Measurements from ENCODE around the gene TPD52L2.

Gene TPD52L2

GRCh38 chr20:63828545-63828944 is 36.5 kb upstream of the TPD52L2 start:
- Histone ChIP-seq H3K9ac (ENCODE audit: low read length) (no peak overlapping the region), H3K4me3 (ENCODE audit: low read depth, low read length, poor library complexity, severe bottlenecking) (no peak overlapping the region), H3K27ac (ENCODE audit: low read depth, low read length, poor library complexity, severe bottlenecking) (no peak overlapping the region), H3K36me3 (ENCODE audit: insufficient read depth, low read length) (no peaks in the 10 kb centered on the region), H3K4me2 (ENCODE audit: low read length) (no peak overlapping the region), H3K9me3 (ENCODE audit: low read length) (no peaks in the 10 kb centered on the region), H3F3A (ENCODE audit: insufficient read depth, low read length) (no peaks in the 10 kb centered on the region), H3K79me2 (ENCODE audit: insufficient read depth, low read length) (no peaks in the 10 kb centered on the region), H3K27me3 (ENCODE audit: insufficient read depth, low read length) (peaks cover 12% of the 10 kb centered on the region), H3K4me1 (ENCODE audit: insufficient read depth, low read length, severe bottlenecking) (peaks cover 5% of the 10 kb centered on the region), H3K9me2 (ENCODE audit: low read depth, low read length) (no peaks in the 10 kb centered on the region), H4K20me1 (ENCODE audit: insufficient read depth, low read length) (no peaks in the 10 kb centered on the region), H2AFZ (ENCODE audit: low read length) (no peak overlapping the region)
- TF ChIP-seq CTCF (IDR thresholded peaks at IDR 0.05; ENCODE audit: low read length) = no peak
- TF ChIP-seq EZH2 (IDR thresholded peaks at IDR 0.05; ENCODE audit: borderline replicate concordance, low read length) = no peak

DNA sequence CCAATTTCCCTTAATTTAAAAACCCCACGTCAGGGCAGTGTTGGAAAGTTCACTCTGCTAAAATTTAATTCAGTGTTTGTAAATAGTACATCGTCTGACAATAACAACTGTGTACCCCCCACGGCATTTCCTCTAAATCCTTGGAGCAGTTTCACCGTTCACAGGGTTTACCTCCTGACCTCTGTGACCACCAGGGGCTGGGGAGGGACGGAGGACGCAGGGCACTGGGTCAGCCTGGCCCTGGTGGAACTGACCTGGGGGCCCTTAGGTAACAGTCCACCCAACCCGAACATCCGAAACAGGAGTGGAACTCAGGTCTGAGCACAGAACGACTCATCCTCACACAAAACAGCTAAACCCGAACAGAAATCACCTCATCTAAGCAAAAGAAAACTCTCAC is 36.1 kb upstream of the TPD52L2 start:
- Histone ChIP-seq H2AFZ (ENCODE audit: low read length) (no peak overlapping the region), H3K27ac (ENCODE audit: low read depth, low read length, poor library complexity, severe bottlenecking) (no peak overlapping the region), H3K9me2 (ENCODE audit: low read depth, low read length) (no peaks in the 10 kb centered on the region), H3K4me1 (ENCODE audit: insufficient read depth, low read length, severe bottlenecking) (peaks cover 5% of the 10 kb centered on the region), H3K9me3 (ENCODE audit: low read length) (no peaks in the 10 kb centered on the region), H3F3A (ENCODE audit: insufficient read depth, low read length) (no peaks in the 10 kb centered on the region), H3K9ac (ENCODE audit: low read length) (no peak overlapping the region), H3K36me3 (ENCODE audit: insufficient read depth, low read length) (no peaks in the 10 kb centered on the region), H4K20me1 (ENCODE audit: insufficient read depth, low read length) (no peaks in the 10 kb centered on the region), H3K79me2 (ENCODE audit: insufficient read depth, low read length) (no peaks in the 10 kb centered on the region), H3K27me3 (ENCODE audit: insufficient read depth, low read length) (peaks cover 12% of the 10 kb centered on the region), H3K4me3 (ENCODE audit: low read depth, low read length, poor library complexity, severe bottlenecking) (no peak overlapping the region), H3K4me2 (ENCODE audit: low read length) (no peak overlapping the region)
- TF ChIP-seq CTCF (IDR thresholded peaks at IDR 0.05; ENCODE audit: low read length) = no peak
- no peak for TF ChIP-seq EZH2 (IDR thresholded peaks at IDR 0.05; ENCODE audit: borderline replicate concordance, low read length)

DNA sequence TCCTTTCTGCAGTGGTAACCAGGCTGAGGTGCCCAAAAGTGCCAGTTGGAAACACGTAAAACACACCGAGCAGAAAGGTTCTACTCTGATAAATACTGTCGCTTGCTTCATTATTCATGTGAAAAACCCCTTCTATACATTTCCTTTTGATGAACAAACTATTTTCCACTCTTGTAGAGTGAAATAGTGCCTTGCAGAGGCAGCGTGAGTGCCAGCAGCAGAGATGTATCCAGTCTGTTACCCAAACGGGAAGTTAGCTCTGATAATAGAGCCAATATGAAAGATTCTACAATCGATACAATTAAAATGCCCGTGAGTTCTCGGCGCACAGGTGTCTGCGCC is 35.5 kb upstream of the TPD52L2 start:
- Histone ChIP-seq H3K9me3 (ENCODE audit: low read length) (no peaks in the 10 kb centered on the region), H3K9ac (ENCODE audit: low read length) (no peak overlapping the region), H3K4me3 (ENCODE audit: low read depth, low read length, poor library complexity, severe bottlenecking) (peak overlapping the region; percentile 15), H3K36me3 (ENCODE audit: insufficient read depth, low read length) (no peaks in the 10 kb centered on the region), H3K4me2 (ENCODE audit: low read length) (peak overlapping the region; percentile 53), H3K79me2 (ENCODE audit: insufficient read depth, low read length) (no peaks in the 10 kb centered on the region), H3K4me1 (ENCODE audit: insufficient read depth, low read length, severe bottlenecking) (peaks cover 5% of the 10 kb centered on the region), H3K9me2 (ENCODE audit: low read depth, low read length) (no peaks in the 10 kb centered on the region), H2AFZ (ENCODE audit: low read length) (no peak overlapping the region), H4K20me1 (ENCODE audit: insufficient read depth, low read length) (no peaks in the 10 kb centered on the region), H3K27me3 (ENCODE audit: insufficient read depth, low read length) (peaks cover 12% of the 10 kb centered on the region), H3F3A (ENCODE audit: insufficient read depth, low read length) (no peaks in the 10 kb centered on the region), H3K27ac (ENCODE audit: low read depth, low read length, poor library complexity, severe bottlenecking) (no peak overlapping the region)
- TF ChIP-seq EZH2 (IDR thresholded peaks at IDR 0.05; ENCODE audit: borderline replicate concordance, low read length) (no peak), CTCF (IDR thresholded peaks at IDR 0.05; ENCODE audit: low read length) (no peak)

Measured in OCI-LY1 (cell line).